GM04503 (cell line): Measurements from ENCODE around the gene C1QTNF12.

ENCODE experiments used
- DNase-seq: peaks from one replicate; pipeline ENCODE4 v3.0.0-alpha.2; 2012; ENCODE audit warnings: low read depth

C1QTNF12 gene

DNA sequence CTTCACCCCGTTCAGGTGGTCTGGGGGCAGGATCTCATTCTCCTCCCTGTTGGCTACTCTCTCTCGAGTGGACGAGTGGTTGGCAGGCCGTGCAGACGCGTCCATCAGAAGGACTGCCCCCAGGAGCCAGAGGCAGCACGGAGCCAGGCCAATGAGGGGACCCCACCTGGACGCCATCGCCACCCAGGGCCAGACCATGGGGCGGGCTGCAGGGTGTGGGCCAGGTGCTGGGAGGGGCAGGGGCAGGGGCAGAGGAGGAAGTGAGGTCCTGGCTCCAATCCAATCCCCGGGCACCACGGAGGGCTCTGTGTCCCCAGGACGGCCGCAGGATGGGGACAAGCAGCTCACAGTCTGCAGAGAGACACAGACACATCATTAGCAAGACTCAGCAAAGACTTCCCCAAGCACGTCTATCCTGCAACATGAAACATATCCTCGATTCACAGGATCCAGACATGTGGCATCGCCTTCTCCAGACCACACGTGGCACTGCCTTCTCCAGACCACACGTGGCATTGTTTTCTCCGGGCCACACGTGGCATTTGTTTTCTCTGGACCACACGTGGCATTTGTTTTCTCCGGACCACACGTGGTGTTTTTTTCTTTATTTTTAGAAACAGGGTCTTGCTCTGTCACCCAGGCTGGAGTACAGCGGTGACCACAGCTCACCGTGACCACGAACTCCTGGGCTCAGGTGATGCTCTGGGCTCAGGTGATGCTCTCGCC is 17.8 kb downstream of the C1QTNF12 start:
- DNase-seq: no peak

DNA sequence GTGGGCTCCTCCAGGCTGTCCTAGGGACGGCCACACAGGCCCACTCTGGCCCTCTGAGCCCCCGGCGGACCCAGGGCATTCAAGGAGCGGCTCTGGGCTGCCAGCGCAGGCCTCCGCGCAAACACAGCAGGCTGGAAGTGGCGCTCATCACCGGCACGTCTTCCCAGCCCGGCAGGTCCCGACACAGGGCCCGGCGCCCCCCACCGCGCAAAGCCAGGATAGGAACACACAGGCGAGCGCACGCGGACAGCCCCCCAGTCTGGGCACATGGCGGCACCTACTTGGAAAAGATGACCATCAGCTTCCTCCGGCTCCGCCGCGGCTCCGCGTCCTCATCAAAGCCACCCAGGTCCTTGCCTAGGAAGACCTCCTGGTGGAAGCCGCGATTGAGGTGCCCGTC is 18.3 kb downstream of the C1QTNF12 start:
- no peak for DNase-seq

DNA sequence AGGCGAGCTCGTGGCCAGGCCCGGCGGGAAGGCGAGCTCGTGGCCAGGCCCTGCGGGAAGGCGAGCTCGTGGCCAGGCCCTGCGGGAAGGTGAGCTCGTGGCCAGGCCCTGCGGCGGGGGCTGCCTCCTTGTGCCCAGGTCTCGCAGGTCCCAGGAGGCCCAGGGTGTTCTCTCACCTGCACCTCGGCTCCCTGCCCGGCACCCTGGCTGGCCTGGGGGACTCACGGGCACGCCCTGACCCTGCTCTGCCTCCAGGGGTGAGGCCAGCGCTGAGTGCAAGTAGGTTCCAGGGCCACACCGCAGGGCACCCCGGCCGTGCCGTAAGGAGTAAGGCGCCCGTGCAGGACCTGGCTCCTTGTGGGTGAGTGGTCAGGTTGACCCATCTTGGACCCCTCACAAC is 19.1 kb downstream of the C1QTNF12 start:
- DNase-seq: no peak

DNA sequence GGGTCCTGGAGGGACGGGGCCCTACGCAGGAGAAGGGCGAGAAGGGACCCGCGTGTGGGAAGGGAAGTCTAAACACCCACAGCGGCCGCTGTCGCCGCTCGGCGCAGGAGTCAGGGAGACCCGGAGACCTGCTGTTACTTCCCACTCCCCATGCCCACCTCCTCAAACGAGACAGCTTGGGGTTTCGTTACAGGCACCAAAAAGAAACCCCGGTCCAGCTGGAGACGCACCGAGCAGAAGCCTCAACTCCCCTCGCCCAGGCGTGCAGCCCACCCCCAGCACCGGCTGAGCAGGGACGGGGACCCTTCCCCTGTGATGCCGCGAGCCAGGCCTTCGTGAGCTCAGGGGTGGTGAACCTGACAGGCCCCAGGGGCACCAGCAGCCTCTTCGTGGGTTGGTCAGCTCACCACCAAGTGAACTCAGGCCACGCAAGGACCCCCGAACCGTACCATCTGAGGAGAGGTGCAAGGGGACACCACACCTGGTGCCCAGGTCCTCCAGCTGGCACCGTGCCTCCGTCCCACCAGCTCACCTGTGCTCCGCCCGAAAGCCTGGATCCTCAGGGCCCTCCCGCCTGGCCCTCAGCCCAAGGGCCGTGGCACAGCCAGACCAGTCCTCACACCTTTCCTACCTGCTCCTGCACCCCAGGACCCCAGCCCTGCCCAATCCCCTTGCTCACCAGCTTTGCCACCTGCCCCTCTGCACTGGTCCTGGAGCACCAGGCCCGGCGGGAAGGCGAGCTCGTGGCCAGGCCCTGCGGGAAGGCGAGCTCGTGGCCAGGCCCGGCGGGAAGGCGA is 19.8 kb downstream of the C1QTNF12 start:
- no peak for DNase-seq

DNA sequence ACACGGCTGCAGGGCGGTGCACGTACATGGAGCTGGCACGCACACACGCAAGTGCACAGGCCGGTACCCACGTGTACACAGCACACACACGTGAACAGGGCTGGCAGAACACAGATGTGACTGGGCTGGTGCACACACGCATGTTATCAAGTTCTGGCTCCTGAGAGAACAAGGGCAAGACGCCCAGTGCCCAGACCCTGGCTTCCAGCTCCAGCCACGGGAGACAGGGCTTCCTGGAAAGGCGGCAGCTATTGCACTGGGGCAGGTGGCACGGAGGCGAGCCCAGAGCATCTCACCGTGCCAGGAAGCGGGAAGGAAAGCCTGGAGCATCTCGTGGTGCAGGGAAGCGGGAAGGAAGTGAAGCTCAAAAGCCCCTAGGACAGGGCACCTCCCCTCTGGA is 20.6 kb downstream of the C1QTNF12 start:
- no peak for DNase-seq

DNA sequence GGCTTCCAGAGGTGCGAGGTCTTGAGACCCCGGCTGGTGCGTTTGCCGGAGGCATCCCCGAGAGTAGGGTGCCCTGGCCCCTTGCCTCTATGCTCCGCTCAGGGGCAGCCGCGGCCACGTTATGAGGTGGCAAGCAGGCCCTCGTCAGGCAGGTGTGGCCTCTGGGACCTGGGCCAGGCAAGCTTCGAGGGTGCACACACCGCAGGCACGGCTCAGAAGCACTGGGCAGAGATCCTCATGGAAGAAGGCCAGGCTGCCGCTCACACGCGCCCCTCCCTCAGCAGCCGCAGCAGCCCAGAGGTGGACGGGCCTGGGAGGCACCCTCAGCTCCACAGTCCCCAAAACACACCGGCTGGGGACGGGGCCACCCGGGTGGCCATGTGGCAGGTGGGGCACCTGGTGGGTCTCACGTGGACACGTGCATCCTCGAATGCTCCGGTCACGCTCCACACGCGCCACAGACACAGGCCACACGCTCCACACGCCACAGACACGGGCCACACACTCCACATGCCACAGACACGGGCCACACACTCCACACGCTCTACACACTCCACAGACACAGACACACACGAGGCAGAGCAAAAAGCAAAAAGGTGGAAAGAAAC is 21.2 kb downstream of the C1QTNF12 start:
- DNase-seq: no peak

DNA sequence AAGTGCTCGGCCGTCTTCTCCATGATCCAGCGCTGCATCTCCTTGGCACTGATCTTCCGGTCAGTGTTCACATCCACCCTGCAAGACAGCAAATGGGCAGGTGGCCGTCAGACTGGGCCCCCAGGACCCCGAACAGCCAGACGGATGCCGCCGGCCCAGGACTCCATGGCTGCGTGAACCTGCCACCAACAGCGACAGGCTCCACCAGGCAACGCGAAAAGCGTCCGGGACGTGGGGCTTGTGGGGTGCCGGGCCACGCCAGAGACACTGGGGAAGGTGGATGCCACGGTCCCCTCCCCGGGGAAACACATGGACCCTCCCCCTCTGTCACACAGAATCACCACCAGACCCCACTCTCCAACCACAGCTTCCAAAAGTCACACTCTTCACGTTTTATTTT is 22.6 kb downstream of the C1QTNF12 start:
- no peak for DNase-seq

DNA sequence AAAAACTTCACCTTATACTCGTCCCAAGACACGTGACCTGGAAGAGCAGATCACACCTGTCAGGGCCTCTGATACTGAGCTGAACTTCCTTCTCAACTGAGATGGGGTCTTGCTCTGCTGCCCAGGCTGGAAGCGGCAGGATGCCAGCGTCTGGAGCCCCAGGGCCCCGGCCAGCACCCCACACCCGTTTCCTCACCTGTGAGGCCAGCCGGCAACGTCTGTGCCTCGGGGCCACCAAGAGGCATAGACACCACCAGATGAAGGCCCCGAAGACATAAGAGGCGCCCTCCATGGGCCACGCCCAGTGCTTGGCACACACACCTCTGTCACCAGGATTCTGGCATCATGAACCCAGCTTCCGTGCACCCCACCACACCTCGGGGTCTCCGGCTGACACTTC is 23.2 kb downstream of the C1QTNF12 start:
- DNase-seq: no peak

DNA sequence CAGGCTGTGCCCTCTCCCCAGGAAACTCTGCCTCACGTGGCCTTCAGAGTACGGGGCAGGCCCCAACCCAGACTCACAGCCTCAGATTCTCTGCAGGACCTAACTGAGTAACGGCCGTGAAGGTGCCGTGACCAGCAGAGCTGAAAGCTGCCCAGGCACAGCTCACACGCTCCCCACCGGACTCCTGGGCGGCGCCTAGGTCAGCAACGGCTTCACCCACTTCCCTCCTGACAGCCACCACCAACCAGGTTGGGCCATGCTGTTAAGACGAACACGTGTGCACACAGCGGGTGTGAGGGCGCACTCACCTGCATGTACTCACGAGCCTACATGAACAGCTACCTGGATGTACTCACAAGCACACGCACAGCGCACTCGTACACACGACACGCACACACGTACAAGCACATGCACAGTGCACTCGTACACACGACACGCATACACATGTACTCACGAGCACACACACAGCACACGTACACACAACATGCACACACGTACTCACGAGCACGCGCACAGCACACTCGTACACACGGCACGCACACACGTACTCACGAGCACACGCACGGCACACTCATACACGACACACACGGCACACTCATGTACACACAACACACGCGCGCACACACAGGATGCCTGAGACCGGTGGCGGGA is 23.8 kb downstream of the C1QTNF12 start:
- DNase-seq: no peak

DNA sequence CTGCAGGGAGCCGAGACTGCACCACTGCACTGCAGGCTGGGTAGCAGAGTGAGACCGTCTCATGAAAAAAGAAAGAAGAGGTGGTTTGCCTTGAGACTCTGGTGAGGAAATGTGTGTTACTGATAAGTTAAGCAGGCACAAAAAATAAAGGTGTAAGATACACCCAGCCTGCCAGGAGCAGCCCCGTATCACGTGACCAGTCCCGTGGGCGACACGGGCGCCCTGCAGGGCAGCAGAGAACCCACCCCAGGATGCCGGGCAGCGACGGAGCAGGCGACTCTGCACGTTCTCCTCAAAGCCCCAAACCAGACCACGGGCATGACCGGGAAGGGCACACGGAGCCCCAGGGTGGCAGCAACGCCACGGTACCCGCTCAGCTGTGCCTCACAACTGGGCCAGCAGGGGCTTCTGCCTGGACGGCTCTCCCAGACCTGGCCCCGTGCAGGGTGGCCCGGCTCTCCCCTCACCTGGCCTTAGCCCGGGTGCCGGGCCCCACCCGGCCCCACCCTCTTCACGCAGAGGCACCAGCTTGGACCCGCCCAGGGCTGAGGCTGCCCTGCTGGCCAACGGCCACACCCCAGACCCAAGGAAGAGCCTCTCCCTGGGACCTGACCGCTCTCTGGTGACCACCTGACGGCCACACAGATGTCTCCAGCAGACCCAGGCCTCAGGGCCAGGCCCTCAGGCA is 24.5 kb downstream of the C1QTNF12 start:
- no peak for DNase-seq

DNA sequence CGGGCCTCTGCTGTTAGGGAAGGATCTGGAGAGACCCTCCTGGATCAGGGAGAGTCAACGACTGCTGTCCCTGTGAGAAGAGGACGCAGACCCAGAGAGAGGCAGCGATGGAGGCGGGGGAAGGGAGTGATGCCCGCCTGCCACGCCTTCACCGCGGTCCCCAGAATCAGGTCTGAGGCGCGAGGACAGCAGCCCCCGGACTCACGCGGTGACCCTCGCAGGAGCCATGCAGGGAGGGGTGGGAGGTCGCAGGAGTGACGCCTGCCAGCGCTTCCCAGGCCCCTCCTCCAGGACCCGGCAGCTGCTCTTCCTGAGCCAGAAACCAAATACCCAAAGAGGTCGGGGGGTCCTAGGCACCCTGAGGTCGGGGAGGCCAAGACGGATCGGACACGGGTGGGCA is 26.3 kb downstream of the C1QTNF12 start:
- DNase-seq: no peak

DNA sequence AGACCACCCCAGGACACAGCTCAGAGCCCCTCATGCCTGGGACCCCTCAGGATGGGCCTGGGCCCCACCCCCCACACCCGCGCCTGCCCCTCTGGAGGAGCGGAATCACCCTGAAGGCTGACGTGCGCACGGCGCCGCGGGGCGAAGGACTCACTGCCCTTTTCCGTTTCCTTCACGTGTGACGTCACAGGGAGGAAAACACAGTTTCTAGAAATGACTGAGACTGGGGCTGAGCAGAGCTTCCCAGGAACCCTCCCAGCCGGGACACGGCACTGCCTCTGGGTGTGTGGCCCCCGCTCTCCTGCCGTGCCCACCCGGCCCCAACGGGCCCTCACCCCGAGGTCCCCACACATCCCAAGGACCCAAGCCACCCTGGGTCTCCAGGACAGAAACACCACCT is 27.2 kb downstream of the C1QTNF12 start:
- no peak for DNase-seq

DNA sequence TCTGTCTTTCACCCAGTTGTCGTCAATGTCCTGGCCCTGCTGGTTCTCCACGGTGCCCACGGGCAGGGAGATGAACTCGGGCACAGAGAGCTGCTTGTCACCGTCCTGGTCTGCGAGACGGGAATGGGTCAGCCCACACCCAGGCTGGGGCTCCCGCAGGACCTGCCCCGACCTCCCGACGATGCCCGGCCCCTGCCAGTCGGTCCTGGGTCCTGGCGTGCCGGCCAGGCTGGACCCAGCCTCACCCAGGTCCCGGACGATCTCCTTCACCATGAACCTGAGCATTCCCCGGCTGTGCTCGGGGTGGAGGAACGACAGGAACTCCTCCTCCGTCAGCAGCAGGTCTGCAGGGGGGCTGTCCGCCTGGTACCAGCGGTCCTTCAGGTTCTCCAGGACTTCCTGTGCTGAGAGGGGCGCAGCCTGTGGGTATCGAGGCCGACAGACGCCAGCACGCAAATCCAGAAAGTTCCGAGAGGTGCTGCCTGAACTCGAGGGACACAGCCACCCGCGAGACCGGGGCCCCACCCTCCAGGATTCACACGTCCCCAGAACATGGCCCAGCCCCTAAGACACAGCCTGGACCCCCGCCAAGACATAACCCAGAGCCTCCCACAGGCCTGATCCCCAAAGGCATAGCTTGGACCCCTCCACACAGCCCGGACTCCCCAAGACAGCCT is 27.9 kb downstream of the C1QTNF12 start:
- no peak for DNase-seq

DNA sequence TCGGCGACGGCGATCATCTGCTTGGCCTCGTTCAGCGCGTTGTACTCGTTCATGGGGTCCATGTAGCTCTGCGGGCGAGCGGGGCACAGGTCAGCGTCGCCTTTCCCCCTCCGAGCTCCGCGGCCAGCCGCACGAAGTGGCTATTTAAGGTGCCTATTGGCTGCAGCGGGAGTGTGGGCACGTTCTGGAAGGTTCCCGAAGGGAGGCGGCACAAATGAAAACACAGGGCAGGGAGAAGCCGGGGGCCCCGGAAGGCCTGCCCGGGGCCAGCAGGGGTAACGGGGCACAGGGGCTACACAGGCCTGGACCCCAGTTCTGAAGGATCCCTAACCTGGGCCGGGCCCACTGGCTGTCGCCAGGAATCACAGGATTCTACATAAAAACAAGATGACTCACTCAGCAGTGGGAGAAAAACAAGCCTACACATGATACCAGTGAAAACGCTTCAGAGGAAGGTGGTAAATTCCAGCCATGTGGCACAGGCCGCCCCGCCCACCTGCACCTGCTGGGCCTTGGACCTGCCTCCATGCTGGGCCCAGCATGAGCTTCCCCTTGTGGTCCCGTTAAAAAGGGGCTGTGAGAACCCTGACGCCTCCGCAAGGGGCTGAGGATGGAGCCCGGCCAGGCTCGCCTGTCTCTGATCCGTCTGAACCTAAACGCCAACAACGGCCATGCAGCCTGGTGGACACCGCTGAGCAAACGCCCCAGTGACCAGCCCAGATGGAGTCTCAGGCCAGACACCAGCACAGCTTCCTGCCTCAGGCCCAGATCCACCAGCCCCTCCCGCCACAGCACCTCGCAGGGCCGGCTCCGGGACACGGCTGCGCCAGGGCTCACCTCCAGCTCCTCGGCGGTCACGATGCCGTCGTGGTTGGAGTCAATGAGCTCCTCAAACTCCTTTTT is 28.6 kb downstream of the C1QTNF12 start:
- no peak for DNase-seq

DNA sequence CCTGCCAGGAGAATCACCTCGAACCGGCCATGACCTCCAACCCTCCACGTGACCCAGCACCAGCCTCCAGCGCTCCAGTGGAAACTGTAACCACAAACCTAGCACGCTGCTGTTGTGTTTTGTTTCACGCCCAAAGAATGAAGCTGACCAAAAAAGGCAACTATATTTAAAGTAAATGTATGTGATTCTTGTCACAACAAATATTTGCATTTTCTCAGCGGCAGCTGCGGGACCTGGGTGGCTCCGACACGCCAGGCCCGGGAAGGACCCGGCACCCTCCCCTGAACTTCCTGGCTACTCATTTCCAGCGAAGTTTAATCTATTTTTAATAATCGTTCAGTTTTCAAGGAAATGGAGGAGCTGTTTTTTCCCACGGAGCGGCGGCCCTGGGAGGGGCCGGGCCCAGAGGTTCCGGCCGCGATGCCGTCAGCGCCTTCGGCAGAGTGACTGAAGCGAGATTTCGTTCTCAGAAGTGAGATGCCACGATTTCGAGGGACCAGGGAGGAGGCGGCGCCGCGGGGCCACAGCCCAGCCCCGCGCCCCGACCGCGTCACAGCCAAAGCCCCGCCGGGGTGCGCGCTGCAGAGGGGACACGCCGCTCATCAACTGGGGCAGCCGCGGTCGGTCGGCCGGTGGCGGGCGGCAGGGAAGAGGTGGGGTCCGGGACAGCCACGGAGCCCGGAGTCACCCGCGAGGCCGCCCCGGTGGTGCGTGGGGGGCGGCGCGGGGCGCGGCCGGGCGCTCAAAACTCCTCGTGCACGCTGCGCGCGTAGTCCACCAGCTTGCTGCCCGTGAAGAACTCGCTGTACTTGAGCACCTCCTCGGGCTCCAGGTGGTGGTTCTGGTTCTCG is 29.5 kb downstream of the C1QTNF12 start:
- no peak for DNase-seq

DNA sequence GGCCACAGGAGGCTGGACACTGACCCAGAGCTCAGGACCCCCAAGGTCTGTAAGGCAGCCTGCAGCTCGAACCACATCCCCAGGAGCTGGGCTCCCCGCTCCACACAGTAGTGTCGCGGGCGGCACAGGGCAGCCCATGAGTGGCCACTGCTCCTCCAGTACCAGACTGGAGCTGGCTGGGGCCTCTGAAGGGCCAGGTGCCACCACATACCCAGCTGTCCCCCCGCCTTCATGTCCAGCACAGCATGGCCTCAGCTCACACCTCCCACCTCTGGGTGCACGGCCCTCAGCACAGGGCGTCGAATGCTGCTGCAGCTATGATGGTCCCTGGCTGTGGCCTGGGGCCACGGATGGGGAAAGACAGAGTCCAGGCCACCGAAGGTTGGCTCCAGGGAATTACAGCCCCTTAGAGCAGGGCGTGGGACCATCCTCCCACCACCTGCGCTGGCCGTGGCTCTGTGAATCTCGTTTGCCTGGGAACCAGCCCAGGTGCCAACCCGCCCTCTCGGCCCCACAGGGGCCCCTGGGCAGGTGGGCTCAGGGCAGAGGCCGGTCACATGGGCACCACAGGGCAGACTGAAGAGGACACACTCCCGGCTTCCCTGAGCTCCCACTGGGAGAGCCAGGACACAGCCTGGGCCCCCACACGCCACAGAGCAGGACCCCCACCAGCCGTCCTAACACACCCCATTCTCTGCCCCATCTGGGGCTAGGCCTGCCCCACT is 30.5 kb downstream of the C1QTNF12 start:
- DNase-seq: no peak

DNA sequence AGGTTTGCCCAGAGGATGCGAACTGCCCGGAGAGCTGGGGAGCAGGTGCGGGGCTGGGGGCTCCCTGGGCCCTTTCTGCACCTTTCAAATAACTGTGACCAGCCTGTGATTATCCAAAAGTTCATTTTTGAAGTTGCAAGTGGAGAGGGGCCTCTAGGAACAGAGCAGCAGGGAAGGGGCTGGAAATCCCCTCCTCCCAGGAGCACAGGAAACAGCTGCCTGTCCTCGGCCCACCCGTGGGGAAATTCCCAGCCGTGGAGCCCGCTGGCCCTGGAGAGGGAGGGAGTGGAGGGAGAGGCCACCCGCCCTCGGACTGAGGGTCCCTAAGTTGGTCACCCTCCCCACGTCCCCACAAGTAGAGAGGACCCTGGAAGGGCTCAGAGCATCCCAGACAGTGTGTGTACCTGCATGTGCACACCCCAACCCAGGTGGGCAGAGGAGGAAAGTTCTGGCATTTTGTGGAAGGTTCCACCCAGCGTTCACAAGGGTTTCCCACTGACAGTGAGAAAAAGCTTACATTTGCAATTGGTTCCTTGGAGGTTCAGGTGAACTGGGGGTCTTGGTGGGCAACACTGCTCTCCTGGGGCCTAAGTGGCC is 31.3 kb downstream of the C1QTNF12 start:
- no peak for DNase-seq
